Measurements from ENCODE around the gene PROX1.

DNA sequence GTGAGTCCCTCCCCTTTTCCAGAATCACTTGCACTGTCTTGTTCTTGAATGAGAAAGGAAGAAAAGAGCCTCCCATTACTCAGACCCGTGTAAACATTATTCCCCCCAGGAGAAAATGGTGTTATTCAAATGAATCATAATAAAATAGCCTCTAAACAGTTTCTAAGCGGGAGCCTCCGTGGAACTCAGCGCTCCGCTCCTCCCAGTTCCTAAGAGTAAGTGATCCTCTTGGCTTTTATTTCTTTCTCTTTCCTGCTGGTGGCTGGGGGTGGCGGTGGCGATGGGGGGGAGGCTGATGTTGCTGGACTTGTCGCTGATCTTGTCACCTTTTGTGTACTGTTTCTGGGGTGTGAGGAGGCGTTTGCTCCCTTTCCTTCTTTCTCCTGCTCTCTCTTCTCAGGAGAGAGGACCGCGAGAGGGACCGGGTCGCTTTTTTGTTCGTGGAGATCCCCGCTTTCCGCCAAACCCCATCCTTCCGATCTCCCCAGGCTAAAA, 781 bp downstream of the PROX1 start:
- TF ChIP-seq POLR2A (IDR thresholded peaks at IDR 0.05): no peak
- TF ChIP-seq, protein P1, sequence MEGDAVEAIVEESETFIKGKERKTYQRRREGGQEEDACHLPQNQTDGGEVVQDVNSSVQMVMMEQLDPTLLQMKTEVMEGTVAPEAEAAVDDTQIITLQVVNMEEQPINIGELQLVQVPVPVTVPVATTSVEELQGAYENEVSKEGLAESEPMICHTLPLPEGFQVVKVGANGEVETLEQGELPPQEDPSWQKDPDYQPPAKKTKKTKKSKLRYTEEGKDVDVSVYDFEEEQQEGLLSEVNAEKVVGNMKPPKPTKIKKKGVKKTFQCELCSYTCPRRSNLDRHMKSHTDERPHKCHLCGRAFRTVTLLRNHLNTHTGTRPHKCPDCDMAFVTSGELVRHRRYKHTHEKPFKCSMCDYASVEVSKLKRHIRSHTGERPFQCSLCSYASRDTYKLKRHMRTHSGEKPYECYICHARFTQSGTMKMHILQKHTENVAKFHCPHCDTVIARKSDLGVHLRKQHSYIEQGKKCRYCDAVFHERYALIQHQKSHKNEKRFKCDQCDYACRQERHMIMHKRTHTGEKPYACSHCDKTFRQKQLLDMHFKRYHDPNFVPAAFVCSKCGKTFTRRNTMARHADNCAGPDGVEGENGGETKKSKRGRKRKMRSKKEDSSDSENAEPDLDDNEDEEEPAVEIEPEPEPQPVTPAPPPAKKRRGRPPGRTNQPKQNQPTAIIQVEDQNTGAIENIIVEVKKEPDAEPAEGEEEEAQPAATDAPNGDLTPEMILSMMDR (IDR thresholded peaks at IDR 0.05): no peak

Data from esophagus squamous epithelium (tissue), 4 donors.